GM11168 (cell line): ENCODE results near the gene ZNF891.

Experiments
- in situ Hi-C: fragments of 300-500 bp; cut with MboI; formaldehyde crosslinking; loops from one replicate; pipeline ENCODE4 v1.12.0; 2022; ENCODE audit warnings: low sequenced_read_pairs; ENCODE audit not compliant: unreplicated experiment

The ZNF891 gene

GRCh38 chr12:133130038-133130807 is at the start of gene ZNF891, which contains the start of gene ZNF10:
TSS of gene ZNF891 (minus strand) at chr12:133130274. CDS start at chr12:133121918, 8,356 bp downstream.
TSS of gene ZNF10 (plus strand) at chr12:133130627. CDS start at chr12:133144493, 13,866 bp downstream.
- in situ Hi-C loops, result no loop called here

- in situ Hi-C loops, result no loop called here
Measured at GRCh38 chr12:133174901-133175300, 44.8 kb upstream of the ZNF891 start.

- in situ Hi-C loops, result no loop called here
Measured at GRCh38 chr12:133172491-133172890, 42.4 kb upstream of the ZNF891 start.

GRCh38 chr12:133165776-133166175 is 35.7 kb upstream of the ZNF891 start:
- in situ Hi-C loops, result no loop called here

- in situ Hi-C loops, result no loop called here
Measured at GRCh38 chr12:133156125-133156690, 26.1 kb upstream of the ZNF891 start.

- in situ Hi-C loops, result no loop called here
Measured at GRCh38 chr12:133145981-133146380, 15.9 kb upstream of the ZNF891 start.

- in situ Hi-C loops, result no loop called here
Measured at GRCh38 chr12:133135747-133136146, 5.7 kb upstream of the ZNF891 start.

GRCh38 chr12:133130808-133131128 is 694 bp upstream of the ZNF891 start:
- in situ Hi-C loops, result no loop called here

GRCh38 chr12:133129368-133130037 is 571 bp downstream of the ZNF891 start:
- in situ Hi-C loops, result no loop called here

- in situ Hi-C loops, result no loop called here
Measured at GRCh38 chr12:133124674-133125073, 5.4 kb downstream of the ZNF891 start.

GRCh38 chr12:133120385-133121191 is 9.5 kb downstream of the ZNF891 start:
- in situ Hi-C loops, result no loop called here

GRCh38 chr12:133108150-133108549 is 21.9 kb downstream of the ZNF891 start:
- in situ Hi-C loops, result no loop called here

- in situ Hi-C loops, result no loop called here
Measured at GRCh38 chr12:133107121-133107520, 23.0 kb downstream of the ZNF891 start.

- in situ Hi-C loops, result no loop called here
Measured at GRCh38 chr12:133106253-133106652, 23.8 kb downstream of the ZNF891 start.

GRCh38 chr12:133105620-133106019 is 24.5 kb downstream of the ZNF891 start:
- in situ Hi-C loops, result no loop called here

GRCh38 chr12:133083345-133083744 is 46.7 kb downstream of the ZNF891 start:
- in situ Hi-C loops, result no loop called here

- in situ Hi-C loops, result no loop called here
Measured at GRCh38 chr12:133081159-133081780, 48.8 kb downstream of the ZNF891 start.

- in situ Hi-C loops, result no loop called here
Measured at GRCh38 chr12:133080368-133081158, 49.5 kb downstream of the ZNF891 start, which contains the start of gene ZNF140. TSS of gene ZNF140 (plus strand) at chr12:133080923. CDS start at chr12:133081321, 398 bp downstream.

GRCh38 chr12:133080026-133080367 is 50.1 kb downstream of the ZNF891 start:
- in situ Hi-C loops, result no loop called here
